Aorta (tissue), 5 donors: ENCODE measurements around the gene SREBF2. TPM values are rescaled to one million over a fixed set of nuclear protein-coding genes. Genes with fewer than 3 reads are reported as not detected.

Source experiments
- ATAC-seq: fragments of 200-7000 bp; cut with Tn5 transposase; one replicate; pipeline ENCODE4 v1.9.1; 2022; ENCODE audit warnings: moderate library complexity; ENCODE audit not compliant: low FRiP score
- DNase-seq, 2 donors: peaks; one replicate each; pipeline ENCODE4 v3.0.0-alpha.2; 2020
- H3K27ac ChIP-seq, 2 donors: one replicate each; pipeline ENCODE4 v1.5.1; 2013; ENCODE audit warnings: low read length in 2 of 2, mild to moderate bottlenecking in 2 of 2, moderate library complexity in 2 of 2, control low read depth in 1 of 2, inconsistent platforms in 1 of 2, low read depth in 1 of 2
- H3K27me3 ChIP-seq, 2 donors: one replicate each; pipeline ENCODE4 v1.6.1; 2013; ENCODE audit warnings: control low read depth in 1 of 2, low read length in 1 of 2, mild to moderate bottlenecking in 1 of 2, moderate library complexity in 1 of 2; ENCODE audit not compliant: insufficient read depth in 2 of 2, control insufficient read depth in 1 of 2
- H3K36me3 ChIP-seq, 2 donors: one replicate each; pipeline ENCODE4 v1.6.1; 2013; ENCODE audit warnings: control low read depth in 1 of 2, low read length in 1 of 2, mild to moderate bottlenecking in 1 of 2; ENCODE audit not compliant: insufficient read depth in 2 of 2, control insufficient read depth in 1 of 2
- H3K4me1 ChIP-seq, 2 donors: one replicate each; pipeline ENCODE4 v1.6.1; 2013; ENCODE audit warnings: low read length in 2 of 2, control low read depth in 1 of 2, mild to moderate bottlenecking in 1 of 2, moderate library complexity in 1 of 2; ENCODE audit not compliant: insufficient read depth in 2 of 2, control insufficient read depth in 1 of 2
- H3K4me3 ChIP-seq, 2 donors: one replicate each; pipeline ENCODE4 v1.5.1; 2013; ENCODE audit warnings: low read length in 2 of 2, control low read depth in 1 of 2, mild to moderate bottlenecking in 1 of 2
- H3K9me3 ChIP-seq: one replicate; pipeline ENCODE4 v1.6.1; 2013; ENCODE audit warnings: mild to moderate bottlenecking, low read length; ENCODE audit not compliant: control insufficient read depth
- WGBS, 2 donors: extraction: QIAGEN DNeasy Blood & Tissue Kit; methylation state at CpG; one replicate each; pipeline ENCODE4 v1.1.7; 2013; 5-methylcytosine and 5-hydroxymethylcytosine counted together
- intact Hi-C, 2 donors: fragments of 100-400 bp; cut with DNase I; formaldehyde crosslinking; loops; one replicate each; pipeline versions ENCODE4 v1.14.2 to v1.15.0; 2022
- polyA plus RNA-seq, 2 donors: library from polyadenylated mRNA; stranded (reverse); fragments of 200-250 nt; gene quantifications; one replicate each; pipeline ENCODE4 v1.2.3, GENCODE V29; 2013
- total RNA-seq, 2 donors: library from RNA; stranded (reverse); fragmentation: NEBNext Ultra II Directional; extraction: Animal tissue kit (Norgen Biotek cat#: 25700); gene quantifications; one replicate each; pipeline ENCODE4 v1.2.1, GENCODE V29; 2021
- donor health status: healthy with polysubstance abuse.
- donor health status: Bipolar disorder and iron deficiency.
- donor health status: DM: no; HTN: no; CAD: no.
- donor health status: DM: no; HTN: no; CAD: no.
- donor health status: DM: yes; HTN: yes; CAD: no.

SREBF2 gene
- total and polyA plus RNA-seq, 4 donors, result 11.0 to 86.3 (median 43.7) TPM

GRCh38 chr22:41818011-41818410, 14.9 kb upstream of the SREBF2 start:
- intact Hi-C loops, result no loop called here
- H3K4me1 ChIP-seq, result no peaks in the 10 kb centered on the region
- no peak for ATAC-seq

GRCh38 chr22:41818596-41818995, 14.3 kb upstream of the SREBF2 start:
- Histone ChIP-seq H3K4me1 (no peaks in the 10 kb centered on the region), H3K9me3 (no peaks in the 10 kb centered on the region), H3K27me3 (no peaks in the 10 kb centered on the region), H3K36me3 (no peaks in the 10 kb centered on the region), H3K27ac (no peak overlapping the region), H3K4me3 (no peak overlapping the region)
- DNase-seq, result no peak
- intact Hi-C loops, result no loop called here
- 91 to 95% methylated on average over 6 of the region's 6 CpGs for WGBS, 2 donors
- no peak for ATAC-seq

More at GRCh38 chr22:41818011-41818410, 14.9 kb upstream of the SREBF2 start:
- WGBS, 2 donors, result 84 to 91% methylated on average over 5 of the region's 5 CpGs
- Histone ChIP-seq H3K4me3 (no peak overlapping the region), H3K36me3 (no peaks in the 10 kb centered on the region), H3K27ac (no peak overlapping the region), H3K27me3 (no peaks in the 10 kb centered on the region), H3K9me3 (no peaks in the 10 kb centered on the region)
- DNase-seq, result no peak

GRCh38 chr22:41819257-41819656, 13.6 kb upstream of the SREBF2 start:
- intact Hi-C loops, result no loop called here

GRCh38 chr22:41820447-41820846, 12.5 kb upstream of the SREBF2 start:
- H3K4me3 ChIP-seq, result no peak overlapping the region
- intact Hi-C loops, result loop anchor here (5.0 kb wide), 1 partner anchor 122 kb away; no protein-coding TSS in a partner anchor
- no peaks in the 10 kb centered on the region for H3K27me3 ChIP-seq
- no peaks in the 10 kb centered on the region for H3K9me3 ChIP-seq
- ATAC-seq (no peak), DNase-seq (no peak)
- no peak overlapping the region for H3K27ac ChIP-seq
- WGBS, 2 donors, result 83 to 88% methylated on average over 5 of the region's 5 CpGs
- no peaks in the 10 kb centered on the region for H3K4me1 ChIP-seq
- no peaks in the 10 kb centered on the region for H3K36me3 ChIP-seq

More at GRCh38 chr22:41819257-41819656, 13.6 kb upstream of the SREBF2 start:
- 86 to 90% methylated on average over 4 of the region's 4 CpGs for WGBS, 2 donors
- Histone ChIP-seq H3K4me3 (no peak overlapping the region), H3K4me1 (no peaks in the 10 kb centered on the region), H3K36me3 (no peaks in the 10 kb centered on the region), H3K27me3 (no peaks in the 10 kb centered on the region), H3K27ac (no peak overlapping the region), H3K9me3 (no peaks in the 10 kb centered on the region)
- no peak for DNase-seq
- ATAC-seq, result no peak

GRCh38 chr22:41821471-41822316, 11.2 kb upstream of the SREBF2 start:
- Histone ChIP-seq H3K27ac (no peak overlapping the region), H3K4me3 (no peak overlapping the region), H3K9me3 (no peaks in the 10 kb centered on the region), H3K4me1 (no peaks in the 10 kb centered on the region), H3K36me3 (no peaks in the 10 kb centered on the region), H3K27me3 (no peaks in the 10 kb centered on the region)
- DNase-seq (no peak), ATAC-seq (no peak)
- 84 to 85% methylated on average over 12 of the region's 12 CpGs for WGBS, 2 donors
- intact Hi-C loops, result loop anchor here (5.0 kb wide), 1 partner anchor 121 kb away; no protein-coding TSS in a partner anchor

GRCh38 chr22:41822317-41823057, 10.4 kb upstream of the SREBF2 start:
- Histone ChIP-seq H3K9me3 (no peaks in the 10 kb centered on the region), H3K36me3 (no peaks in the 10 kb centered on the region), H3K27ac (no peak overlapping the region), H3K27me3 (no peaks in the 10 kb centered on the region), H3K4me1 (no peaks in the 10 kb centered on the region), H3K4me3 (no peak overlapping the region)
- 90 to 94% methylated on average over 3 of the region's 3 CpGs for WGBS, 2 donors
- ATAC-seq (no peak), DNase-seq (no peak)
- intact Hi-C loops, result loop anchor here (5.0 kb wide), 1 partner anchor 120 kb away; no protein-coding TSS in a partner anchor

- no peaks in the 10 kb centered on the region for H3K9me3 ChIP-seq
- H3K27ac ChIP-seq, result no peak overlapping the region
- ATAC-seq (no peak), DNase-seq (no peak)
- H3K36me3 ChIP-seq, result no peaks in the 10 kb centered on the region
- no peaks in the 10 kb centered on the region for H3K27me3 ChIP-seq
- 81 to 86% methylated on average over 6 of the region's 6 CpGs for WGBS, 2 donors
- intact Hi-C loops, result loop anchor here (5.0 kb wide), 1 partner anchor 119 kb away; no protein-coding TSS in a partner anchor
- H3K4me1 ChIP-seq, result no peaks in the 10 kb centered on the region
- H3K4me3 ChIP-seq, result no peak overlapping the region
Measured at GRCh38 chr22:41823797-41824196, 9.1 kb upstream of the SREBF2 start.

- WGBS, 2 donors, result 40 to 50% methylated on average over 7 of the region's 7 CpGs
- Histone ChIP-seq H3K4me3 (no peak overlapping the region), H3K9me3 (no peaks in the 10 kb centered on the region), H3K27ac (no peak overlapping the region), H3K36me3 (no peaks in the 10 kb centered on the region), H3K4me1 (no peaks in the 10 kb centered on the region), H3K27me3 (no peaks in the 10 kb centered on the region)
- ATAC-seq, result no peak
- DNase-seq, result no peak
- intact Hi-C loops, result no loop called here
Measured at GRCh38 chr22:41825376-41825775, 7.5 kb upstream of the SREBF2 start.
